Activated CD8-positive, alpha-beta T cell treated with anti-CD3 and anti-CD28 coated beads for 36 hours (primary cell): Measurements from ENCODE around the gene TIMP1. TPM values are rescaled to one million over a fixed set of nuclear protein-coding genes. Genes with fewer than 3 reads are reported as not detected.
A peak's percentile ranks its signal among the peaks of the same experiment; 100 is the strongest.

ENCODE experiments used
- ATAC-seq: fragments of 200-7000 bp; cut with Tn5 transposase; one replicate; pipeline ENCODE4 v1.10.0; 2021; ENCODE audit warnings: mild to moderate bottlenecking, moderate library complexity
- CTCF ChIA-PET: fragments of 350-600 bp; sonication (Branson Sonifier 250); formaldehyde crosslinking; loops from one replicate; lab custom pipeline; 2021; ENCODE audit warnings: antibody characterized with exemption; lab: Charles Lee
- POLR2A ChIA-PET: fragments of 350-600 bp; sonication (Branson Sonifier 250); formaldehyde crosslinking; loops from one replicate; lab custom pipeline; 2021; ENCODE audit warnings: antibody characterized with exemption; lab: Charles Lee
- DNase-seq: peaks from one replicate; pipeline ENCODE4 v3.0.0-alpha.2; 2020
- H3K27ac Mint-ChIP-seq: one replicate; pipeline ENCODE4 v1.8.0; 2021; ENCODE audit warnings: mild to moderate bottlenecking, mixed read lengths
- H3K27me3 Mint-ChIP-seq: one replicate; pipeline ENCODE4 v1.8.0; 2021; ENCODE audit warnings: mixed read lengths
- H3K36me3 Mint-ChIP-seq: one replicate; pipeline ENCODE4 v1.8.0; 2021; ENCODE audit warnings: low read depth, mixed read lengths
- H3K4me1 Mint-ChIP-seq: one replicate; pipeline ENCODE4 v1.8.0; 2021; ENCODE audit warnings: low read depth, mixed read lengths
- H3K4me3 Mint-ChIP-seq: one replicate; pipeline ENCODE4 v1.8.0; 2021; ENCODE audit warnings: mild to moderate bottlenecking, moderate library complexity, mixed read lengths
- H3K9me3 Mint-ChIP-seq: one replicate; pipeline ENCODE4 v1.8.0; 2021; ENCODE audit warnings: mixed read lengths
- intact Hi-C: fragments of 100-400 bp; cut with micrococcal nuclease; formaldehyde crosslinking; loops from one replicate; pipeline ENCODE4 v1.10.0; 2022
- total RNA-seq, 2 experiments: library from RNA; stranded (reverse); gene quantifications; one replicate each; pipeline ENCODE4 v1.2.3, GENCODE V29; 2021
- TF ChIP-seq, protein P1 (sequence below): fragments of 200-600 bp; IDR thresholded peaks from one replicate; pipeline ENCODE4 v1.8.0; 2022; ENCODE audit warnings: antibody characterized with exemption, mild to moderate bottlenecking

TIMP1 gene
- total RNA-seq, 2 experiments from 2014 or later, result 3.0 to 4.3 TPM

DNA sequence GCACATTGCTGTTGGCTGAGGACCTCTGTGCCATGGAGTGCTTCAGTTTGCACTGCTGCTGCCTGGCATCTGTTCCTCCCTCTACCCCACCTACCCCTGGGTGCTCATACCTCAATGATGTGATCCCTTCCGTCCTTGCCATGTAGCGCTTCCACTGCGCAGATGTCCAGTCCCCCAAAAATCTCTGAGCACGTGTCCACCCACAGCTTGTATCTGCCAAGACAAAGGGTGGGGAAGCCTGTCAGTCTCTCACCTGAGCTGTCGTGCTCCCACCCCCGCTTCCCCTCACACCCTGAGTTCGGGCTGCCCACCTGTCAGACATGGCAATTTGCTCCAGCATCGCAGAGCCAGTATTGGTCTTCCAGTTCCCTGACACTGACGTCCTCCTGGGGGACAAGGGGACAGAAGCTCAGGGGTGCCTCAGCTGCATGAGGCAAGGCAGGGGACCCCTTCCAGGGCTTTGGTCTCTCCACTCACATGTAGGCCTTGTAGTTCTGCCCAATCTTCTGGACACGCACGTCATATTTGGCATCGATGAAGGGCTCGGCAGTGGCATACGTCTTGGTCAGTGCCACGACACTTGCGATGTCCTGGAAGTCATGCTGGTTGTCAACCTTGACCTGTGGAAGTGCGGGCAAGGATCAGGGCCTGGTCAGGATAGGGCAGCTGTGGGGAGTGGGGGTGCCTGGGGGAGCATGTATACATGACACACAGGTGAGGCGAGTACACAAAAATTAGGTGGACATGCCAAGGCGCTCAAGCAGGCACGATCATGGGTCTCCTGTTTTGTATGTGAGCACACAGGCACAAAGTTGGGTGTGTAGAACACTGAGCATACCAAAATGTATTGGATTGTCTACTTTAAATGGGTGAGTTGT is 6.0 kb upstream of the TIMP1 start:
- intact Hi-C loops, result no loop called here
- TF ChIP-seq, protein P1, sequence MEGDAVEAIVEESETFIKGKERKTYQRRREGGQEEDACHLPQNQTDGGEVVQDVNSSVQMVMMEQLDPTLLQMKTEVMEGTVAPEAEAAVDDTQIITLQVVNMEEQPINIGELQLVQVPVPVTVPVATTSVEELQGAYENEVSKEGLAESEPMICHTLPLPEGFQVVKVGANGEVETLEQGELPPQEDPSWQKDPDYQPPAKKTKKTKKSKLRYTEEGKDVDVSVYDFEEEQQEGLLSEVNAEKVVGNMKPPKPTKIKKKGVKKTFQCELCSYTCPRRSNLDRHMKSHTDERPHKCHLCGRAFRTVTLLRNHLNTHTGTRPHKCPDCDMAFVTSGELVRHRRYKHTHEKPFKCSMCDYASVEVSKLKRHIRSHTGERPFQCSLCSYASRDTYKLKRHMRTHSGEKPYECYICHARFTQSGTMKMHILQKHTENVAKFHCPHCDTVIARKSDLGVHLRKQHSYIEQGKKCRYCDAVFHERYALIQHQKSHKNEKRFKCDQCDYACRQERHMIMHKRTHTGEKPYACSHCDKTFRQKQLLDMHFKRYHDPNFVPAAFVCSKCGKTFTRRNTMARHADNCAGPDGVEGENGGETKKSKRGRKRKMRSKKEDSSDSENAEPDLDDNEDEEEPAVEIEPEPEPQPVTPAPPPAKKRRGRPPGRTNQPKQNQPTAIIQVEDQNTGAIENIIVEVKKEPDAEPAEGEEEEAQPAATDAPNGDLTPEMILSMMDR, result no peak
- ChIA-PET CTCF (no interaction called here), POLR2A (no interaction called here)
- H3K4me1 Mint-ChIP-seq, result peaks cover 24% of the 10 kb centered on the region
- H3K9me3 Mint-ChIP-seq, result no peaks in the 10 kb centered on the region
- no peak overlapping the region for H3K27ac Mint-ChIP-seq
- DNase-seq, result no peak
- H3K27me3 Mint-ChIP-seq, result peaks cover 2% of the 10 kb centered on the region
- H3K4me3 Mint-ChIP-seq, result no peak overlapping the region
- H3K36me3 Mint-ChIP-seq, result peaks cover 9% of the 10 kb centered on the region
- ATAC-seq, result no peak

DNA sequence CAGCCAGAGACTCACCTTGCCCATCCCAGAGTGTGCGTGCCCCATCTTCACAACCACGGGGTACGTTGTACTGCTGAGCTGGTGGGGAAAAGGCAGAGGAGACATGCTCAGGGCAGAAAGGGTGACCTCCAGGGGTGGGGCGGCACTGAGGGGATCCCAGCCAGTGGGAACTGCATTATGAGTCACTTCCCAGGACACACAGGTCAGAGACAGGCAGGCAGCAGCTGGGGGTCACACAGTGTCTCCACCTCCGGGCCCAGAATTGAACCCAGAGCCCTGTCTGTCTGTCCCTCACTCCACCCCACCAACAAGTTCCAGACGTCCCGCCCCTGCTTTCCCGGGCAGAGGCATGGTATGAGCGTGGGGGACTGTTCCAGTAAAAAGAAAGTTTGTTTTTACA is 4.8 kb upstream of the TIMP1 start:
- no peaks in the 10 kb centered on the region for H3K9me3 Mint-ChIP-seq
- ATAC-seq (no peak), DNase-seq (no peak)
- TF ChIP-seq, protein P1, result no peak
- H3K36me3 Mint-ChIP-seq, result peaks cover 2% of the 10 kb centered on the region
- intact Hi-C loops, result no loop called here
- H3K4me3 Mint-ChIP-seq, result no peak overlapping the region
- no peak overlapping the region for H3K27ac Mint-ChIP-seq
- H3K4me1 Mint-ChIP-seq, result peaks cover 30% of the 10 kb centered on the region
- peaks cover 2% of the 10 kb centered on the region for H3K27me3 Mint-ChIP-seq
- ChIA-PET POLR2A (no interaction called here), CTCF (no interaction called here)

DNA sequence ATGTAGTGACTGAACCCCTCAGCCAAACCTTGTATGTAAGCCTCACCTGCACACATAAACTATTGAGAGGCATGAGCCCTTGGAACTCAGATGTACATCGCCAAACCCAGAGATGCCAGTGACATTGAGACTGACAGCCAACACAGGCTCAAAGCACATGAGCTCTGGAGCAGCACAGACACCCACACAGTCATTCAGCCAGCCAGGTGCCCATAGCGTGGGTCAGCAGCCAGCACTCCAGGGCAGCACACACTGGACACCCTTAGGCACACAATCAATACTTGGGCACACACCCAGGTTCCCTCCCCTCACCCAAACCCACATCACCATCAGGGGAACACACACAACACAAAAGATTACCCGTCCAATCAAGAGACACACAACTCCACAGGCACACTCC is 4.3 kb upstream of the TIMP1 start:
- Mint-ChIP-seq H3K36me3 (peaks cover 2% of the 10 kb centered on the region), H3K4me3 (no peak overlapping the region), H3K27me3 (peaks cover 2% of the 10 kb centered on the region), H3K4me1 (peaks cover 31% of the 10 kb centered on the region), H3K27ac (no peak overlapping the region), H3K9me3 (no peaks in the 10 kb centered on the region)
- DNase-seq, result no peak
- ChIA-PET POLR2A (no interaction called here), CTCF (no interaction called here)
- intact Hi-C loops, result no loop called here
- ATAC-seq, result no peak
- TF ChIP-seq, protein P1, result no peak

DNA sequence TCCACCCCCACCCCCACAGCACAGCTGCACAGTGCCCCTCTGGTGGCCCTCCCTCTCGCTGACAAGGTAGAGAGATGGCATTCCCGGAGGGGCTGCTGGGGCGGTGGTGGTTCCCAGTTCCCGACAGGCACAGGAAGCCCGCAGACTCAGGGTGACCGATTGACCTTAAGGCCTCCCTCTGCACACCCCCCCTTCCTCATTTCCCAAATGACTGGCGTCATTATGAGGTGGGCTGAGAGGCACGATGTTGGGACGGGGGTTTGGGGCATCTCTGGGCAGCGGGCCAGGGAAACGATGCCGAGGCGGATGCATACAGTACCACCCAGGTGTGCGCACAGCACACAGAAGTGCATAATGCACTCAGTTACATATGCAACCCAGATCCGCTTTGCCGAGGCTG is 3.5 kb upstream of the TIMP1 start:
- TF ChIP-seq, protein P1, result no peak
- H3K9me3 Mint-ChIP-seq, result no peaks in the 10 kb centered on the region
- H3K4me3 Mint-ChIP-seq, result no peak overlapping the region
- no peaks in the 10 kb centered on the region for H3K36me3 Mint-ChIP-seq
- H3K27me3 Mint-ChIP-seq, result peaks cover 2% of the 10 kb centered on the region
- peaks cover 32% of the 10 kb centered on the region for H3K4me1 Mint-ChIP-seq
- no peak overlapping the region for H3K27ac Mint-ChIP-seq
- ChIA-PET POLR2A (interaction anchor here (1.3 kb wide), 1 partner anchor 17 kb away, joined by 3 read pairs; the partner anchor contains the start of gene ARAF), CTCF (no interaction called here)
- intact Hi-C loops, result no loop called here
- no peak for DNase-seq
- no peak for ATAC-seq

DNA sequence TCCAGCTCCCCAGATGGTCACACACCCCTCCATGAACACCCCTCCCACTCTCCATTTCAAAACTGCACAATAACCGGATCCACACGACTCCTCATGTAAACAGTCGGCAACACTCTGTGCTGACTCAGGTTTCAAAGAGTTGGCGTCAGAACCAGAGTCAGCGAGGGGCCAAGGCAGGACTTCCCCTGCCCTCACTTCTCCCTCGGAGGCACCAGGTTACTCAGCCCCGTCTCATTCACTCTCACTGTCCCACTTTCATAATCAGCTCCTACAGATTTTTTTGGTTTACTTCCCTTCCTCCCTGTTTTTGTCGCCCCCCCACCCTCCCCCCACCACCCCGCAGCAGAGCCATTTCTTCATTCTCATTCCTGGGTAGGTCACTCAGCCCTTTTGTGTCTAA is 2.7 kb upstream of the TIMP1 start:
- H3K27me3 Mint-ChIP-seq, result peaks cover 2% of the 10 kb centered on the region
- peak; percentile 57 for ATAC-seq
- ChIA-PET POLR2A (interaction anchor here (1.3 kb wide), 1 partner anchor 18 kb away, joined by 3 read pairs; the partner anchor contains the start of gene ARAF), CTCF (no interaction called here)
- peaks cover 37% of the 10 kb centered on the region for H3K4me1 Mint-ChIP-seq
- H3K9me3 Mint-ChIP-seq, result no peaks in the 10 kb centered on the region
- no peaks in the 10 kb centered on the region for H3K36me3 Mint-ChIP-seq
- DNase-seq, result peak; percentile 51
- no peak overlapping the region for H3K4me3 Mint-ChIP-seq
- no peak overlapping the region for H3K27ac Mint-ChIP-seq
- TF ChIP-seq, protein P1, result no peak
- intact Hi-C loops, result no loop called here
